ENCODE data around the gene NT5M. TPM values are rescaled to one million over a fixed set of nuclear protein-coding genes. Genes with fewer than 3 reads are reported as not detected.
A peak's percentile ranks its signal among the peaks of the same experiment; 100 is the strongest.

The NT5M gene
- total RNA-seq, 1 experiment from 2014 or later: 14.5 TPM

- Histone ChIP-seq H3K36me3 (replicated peaks; ENCODE audit: control insufficient read depth, insufficient read depth, low read length) (no peaks in the 10 kb centered on the region; the same call in 1 of the 2 replicates), H3K27me3 (ENCODE audit: control insufficient read depth, insufficient read depth, low read length) (no peaks in the 10 kb centered on the region), H3K4me3 (ENCODE audit: insufficient read depth, low read depth, low read length) (no peak overlapping the region)
- DNase-seq: no peak
These were observed 41.5 kb downstream of the NT5M start for GRCh38 chr17:17344507-17345293.

- no peaks in the 10 kb centered on the region; the same call in 1 of the 2 replicates for H3K36me3 ChIP-seq (replicated peaks; ENCODE audit: control insufficient read depth, insufficient read depth, low read length)
- no peak overlapping the region for H3K4me3 ChIP-seq (ENCODE audit: insufficient read depth, low read depth, low read length)
- H3K27me3 ChIP-seq (ENCODE audit: control insufficient read depth, insufficient read depth, low read length): no peaks in the 10 kb centered on the region
- DNase-seq: no peak
These were observed 42.1 kb downstream of the NT5M start for GRCh38 chr17:17345294-17345597.

- Histone ChIP-seq H3K27me3 (ENCODE audit: control insufficient read depth, insufficient read depth, low read length) (no peaks in the 10 kb centered on the region), H3K36me3 (replicated peaks; ENCODE audit: control insufficient read depth, insufficient read depth, low read length) (no peaks in the 10 kb centered on the region; the same call in 1 of the 2 replicates), H3K4me3 (ENCODE audit: insufficient read depth, low read depth, low read length) (no peak overlapping the region)
- DNase-seq: no peak
These were observed 42.7 kb downstream of the NT5M start for GRCh38 chr17:17345686-17346427.

- Histone ChIP-seq H3K4me3 (ENCODE audit: insufficient read depth, low read depth, low read length) (no peak overlapping the region), H3K36me3 (replicated peaks; ENCODE audit: control insufficient read depth, insufficient read depth, low read length) (no peaks in the 10 kb centered on the region; the same call in 1 of the 2 replicates), H3K27me3 (ENCODE audit: control insufficient read depth, insufficient read depth, low read length) (no peaks in the 10 kb centered on the region)
- no peak for DNase-seq
These were observed 43.5 kb downstream of the NT5M start for GRCh38 chr17:17346428-17347233.

GRCh38 chr17:17347234-17347955, 44.2 kb downstream of the NT5M start:
- H3K4me3 ChIP-seq (ENCODE audit: insufficient read depth, low read depth, low read length): no peak overlapping the region
- no peaks in the 10 kb centered on the region; the same call in 1 of the 2 replicates for H3K36me3 ChIP-seq (replicated peaks; ENCODE audit: control insufficient read depth, insufficient read depth, low read length)
- peak; percentile 37 for DNase-seq

GRCh38 chr17:17347956-17348871, 45.0 kb downstream of the NT5M start:
- no peak for DNase-seq

More at GRCh38 chr17:17347234-17347955, 44.2 kb downstream of the NT5M start:
- H3K27me3 ChIP-seq (ENCODE audit: control insufficient read depth, insufficient read depth, low read length): no peaks in the 10 kb centered on the region

GRCh38 chr17:17348872-17349723, 45.9 kb downstream of the NT5M start:
- Histone ChIP-seq H3K27me3 (ENCODE audit: control insufficient read depth, insufficient read depth, low read length) (no peaks in the 10 kb centered on the region), H3K4me3 (ENCODE audit: insufficient read depth, low read depth, low read length) (no peak overlapping the region), H3K36me3 (replicated peaks; ENCODE audit: control insufficient read depth, insufficient read depth, low read length) (no peaks in the 10 kb centered on the region)
- peak; percentile 49 for DNase-seq

More at GRCh38 chr17:17347956-17348871, 45.0 kb downstream of the NT5M start:
- Histone ChIP-seq H3K4me3 (ENCODE audit: insufficient read depth, low read depth, low read length) (no peak overlapping the region), H3K36me3 (replicated peaks; ENCODE audit: control insufficient read depth, insufficient read depth, low read length) (no peaks in the 10 kb centered on the region), H3K27me3 (ENCODE audit: control insufficient read depth, insufficient read depth, low read length) (no peaks in the 10 kb centered on the region)

GRCh38 chr17:17349724-17350106, 46.5 kb downstream of the NT5M start:
- Histone ChIP-seq H3K4me3 (ENCODE audit: insufficient read depth, low read depth, low read length) (no peak overlapping the region), H3K27me3 (ENCODE audit: control insufficient read depth, insufficient read depth, low read length) (no peaks in the 10 kb centered on the region), H3K36me3 (replicated peaks; ENCODE audit: control insufficient read depth, insufficient read depth, low read length) (no peaks in the 10 kb centered on the region)
- DNase-seq: peak; percentile 55

- DNase-seq: peak; percentile 89
- Histone ChIP-seq H3K27me3 (ENCODE audit: control insufficient read depth, insufficient read depth, low read length) (no peaks in the 10 kb centered on the region), H3K36me3 (replicated peaks; ENCODE audit: control insufficient read depth, insufficient read depth, low read length) (no peaks in the 10 kb centered on the region), H3K4me3 (ENCODE audit: insufficient read depth, low read depth, low read length) (no peak overlapping the region)
These were observed 47.5 kb downstream of the NT5M start for GRCh38 chr17:17350491-17351355.

- no peaks in the 10 kb centered on the region for H3K36me3 ChIP-seq (replicated peaks; ENCODE audit: control insufficient read depth, insufficient read depth, low read length)
- DNase-seq: peak; percentile 56
These were observed 48.3 kb downstream of the NT5M start for GRCh38 chr17:17351356-17351891.

GRCh38 chr17:17351901-17352781, 49.0 kb downstream of the NT5M start:
- Histone ChIP-seq H3K27me3 (ENCODE audit: control insufficient read depth, insufficient read depth, low read length) (no peaks in the 10 kb centered on the region), H3K36me3 (replicated peaks; ENCODE audit: control insufficient read depth, insufficient read depth, low read length) (no peaks in the 10 kb centered on the region), H3K4me3 (ENCODE audit: insufficient read depth, low read depth, low read length) (no peak overlapping the region)
- peak; percentile 55 for DNase-seq

More at GRCh38 chr17:17351356-17351891, 48.3 kb downstream of the NT5M start:
- H3K27me3 ChIP-seq (ENCODE audit: control insufficient read depth, insufficient read depth, low read length): no peaks in the 10 kb centered on the region
- no peak overlapping the region for H3K4me3 ChIP-seq (ENCODE audit: insufficient read depth, low read depth, low read length)

All from H7 (cell line).